ENCODE results near the gene LAMA1. TPM values are rescaled to one million over a fixed set of nuclear protein-coding genes. Genes with fewer than 3 reads are reported as not detected.

The LAMA1 gene
- total RNA-seq, 1 experiment from 2014 or later, result not detected

DNA sequence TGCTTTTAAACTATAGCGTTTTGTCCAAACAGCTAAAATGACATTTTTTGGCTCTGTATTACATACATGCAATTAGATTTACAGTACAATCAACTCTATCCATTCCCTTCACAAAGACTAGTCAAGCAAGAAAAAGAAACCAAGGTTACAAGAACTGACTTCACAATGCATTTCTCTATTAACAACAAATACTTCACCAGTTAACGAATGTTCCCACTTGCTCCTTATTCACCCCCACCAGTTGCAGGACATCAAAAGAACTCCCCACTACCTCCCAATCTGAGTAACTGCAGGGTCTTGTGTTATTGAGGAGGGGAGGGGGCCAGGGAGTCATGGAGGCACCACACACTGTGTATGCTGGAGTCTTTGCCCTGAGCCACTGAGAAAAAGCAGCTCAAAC, 34.9 kb downstream of the LAMA1 start:
- Histone ChIP-seq H4K20me1 (ENCODE audit: low read length) (no peaks in the 10 kb centered on the region), H3F3A (ENCODE audit: low read length, unreplicated experiment) (no peaks in the 10 kb centered on the region), H3K27ac (ENCODE audit: low read length) (no peak overlapping the region), H3K79me2 (ENCODE audit: low read length) (no peaks in the 10 kb centered on the region), H3K4me1 (ENCODE audit: insufficient read depth, low read length) (no peaks in the 10 kb centered on the region), H3K36me3 (ENCODE audit: low read depth, low read length) (no peaks in the 10 kb centered on the region), H2AFZ (ENCODE audit: low read length) (no peak overlapping the region), H3K9me2 (replicated peaks; ENCODE audit: low read length) (no peaks in the 10 kb centered on the region), H3K4me3 (ENCODE audit: low read length) (no peak overlapping the region), H3K27me3 (ENCODE audit: low read length) (peaks cover 75% of the 10 kb centered on the region), H3K9me3 (ENCODE audit: low read length) (no peaks in the 10 kb centered on the region; the same call in 1 of the 2 replicates), H3K4me2 (ENCODE audit: low read length) (no peak overlapping the region), H3K9ac (ENCODE audit: low read length) (no peak overlapping the region)
- TF ChIP-seq, protein P1, sequence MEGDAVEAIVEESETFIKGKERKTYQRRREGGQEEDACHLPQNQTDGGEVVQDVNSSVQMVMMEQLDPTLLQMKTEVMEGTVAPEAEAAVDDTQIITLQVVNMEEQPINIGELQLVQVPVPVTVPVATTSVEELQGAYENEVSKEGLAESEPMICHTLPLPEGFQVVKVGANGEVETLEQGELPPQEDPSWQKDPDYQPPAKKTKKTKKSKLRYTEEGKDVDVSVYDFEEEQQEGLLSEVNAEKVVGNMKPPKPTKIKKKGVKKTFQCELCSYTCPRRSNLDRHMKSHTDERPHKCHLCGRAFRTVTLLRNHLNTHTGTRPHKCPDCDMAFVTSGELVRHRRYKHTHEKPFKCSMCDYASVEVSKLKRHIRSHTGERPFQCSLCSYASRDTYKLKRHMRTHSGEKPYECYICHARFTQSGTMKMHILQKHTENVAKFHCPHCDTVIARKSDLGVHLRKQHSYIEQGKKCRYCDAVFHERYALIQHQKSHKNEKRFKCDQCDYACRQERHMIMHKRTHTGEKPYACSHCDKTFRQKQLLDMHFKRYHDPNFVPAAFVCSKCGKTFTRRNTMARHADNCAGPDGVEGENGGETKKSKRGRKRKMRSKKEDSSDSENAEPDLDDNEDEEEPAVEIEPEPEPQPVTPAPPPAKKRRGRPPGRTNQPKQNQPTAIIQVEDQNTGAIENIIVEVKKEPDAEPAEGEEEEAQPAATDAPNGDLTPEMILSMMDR (conservative IDR thresholded peaks at IDR 0.05; ENCODE audit: low read depth, low read length), result no peak
- TF ChIP-seq EZH2 (IDR thresholded peaks at IDR 0.05; ENCODE audit: low read length, unreplicated experiment) (no peak), EZH2phosphoT487 (IDR thresholded peaks at IDR 0.05; ENCODE audit: borderline replicate concordance, low read length) (no peak)
- intact Hi-C loops (cut with micrococcal nuclease), result no loop called here
- CTCF ChIA-PET, result no interaction called here
- BruUV-seq (replicated peaks), result no TSS peak
- POLR2A ChIA-PET (ENCODE audit: unreplicated experiment), result no interaction called here
- no peak for ATAC-seq
- DNase-seq, result no peak

DNA sequence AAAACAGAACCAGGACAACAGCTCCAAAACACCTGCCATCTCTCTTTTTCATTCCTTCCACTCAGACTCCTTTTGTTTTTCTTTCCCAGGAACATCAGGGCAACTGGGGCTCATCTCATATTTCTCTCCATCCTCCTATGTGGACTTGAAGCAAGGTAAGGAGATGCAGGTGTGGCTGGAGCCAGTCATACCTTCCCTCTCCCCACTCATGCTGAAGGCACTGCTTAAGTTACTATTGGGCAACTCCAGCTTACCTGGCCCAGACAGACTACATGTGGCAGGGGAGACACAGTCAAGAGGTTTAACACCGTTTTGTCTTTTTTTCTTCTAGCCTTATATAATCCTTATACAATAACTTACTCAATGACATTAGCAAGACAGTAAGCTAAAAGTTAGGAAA, 38.4 kb downstream of the LAMA1 start:
- Histone ChIP-seq H3K4me3 (ENCODE audit: low read length) (no peak overlapping the region), H4K20me1 (ENCODE audit: low read length) (no peaks in the 10 kb centered on the region), H3K4me1 (ENCODE audit: insufficient read depth, low read length) (no peaks in the 10 kb centered on the region), H3K4me2 (ENCODE audit: low read length) (no peak overlapping the region), H3K9me2 (replicated peaks; ENCODE audit: low read length) (no peaks in the 10 kb centered on the region), H3K27me3 (ENCODE audit: low read length) (peaks cover 67% of the 10 kb centered on the region), H3K36me3 (ENCODE audit: low read depth, low read length) (no peaks in the 10 kb centered on the region), H3F3A (ENCODE audit: low read length, unreplicated experiment) (no peaks in the 10 kb centered on the region), H2AFZ (ENCODE audit: low read length) (no peak overlapping the region), H3K79me2 (ENCODE audit: low read length) (no peaks in the 10 kb centered on the region), H3K27ac (ENCODE audit: low read length) (no peak overlapping the region), H3K9me3 (ENCODE audit: low read length) (no peaks in the 10 kb centered on the region; the same call in 1 of the 2 replicates), H3K9ac (ENCODE audit: low read length) (no peak overlapping the region)
- DNase-seq (no peak), ATAC-seq (no peak)
- no peak for TF ChIP-seq EZH2phosphoT487 (IDR thresholded peaks at IDR 0.05; ENCODE audit: borderline replicate concordance, low read length)
- no peak for TF ChIP-seq EZH2 (IDR thresholded peaks at IDR 0.05; ENCODE audit: low read length, unreplicated experiment)
- TF ChIP-seq, protein P1 (conservative IDR thresholded peaks at IDR 0.05; ENCODE audit: low read depth, low read length), result no peak
- ChIA-PET POLR2A (ENCODE audit: unreplicated experiment) (no interaction called here), CTCF (no interaction called here)
- intact Hi-C loops (cut with micrococcal nuclease), result no loop called here
- BruUV-seq (replicated peaks), result no TSS peak

DNA sequence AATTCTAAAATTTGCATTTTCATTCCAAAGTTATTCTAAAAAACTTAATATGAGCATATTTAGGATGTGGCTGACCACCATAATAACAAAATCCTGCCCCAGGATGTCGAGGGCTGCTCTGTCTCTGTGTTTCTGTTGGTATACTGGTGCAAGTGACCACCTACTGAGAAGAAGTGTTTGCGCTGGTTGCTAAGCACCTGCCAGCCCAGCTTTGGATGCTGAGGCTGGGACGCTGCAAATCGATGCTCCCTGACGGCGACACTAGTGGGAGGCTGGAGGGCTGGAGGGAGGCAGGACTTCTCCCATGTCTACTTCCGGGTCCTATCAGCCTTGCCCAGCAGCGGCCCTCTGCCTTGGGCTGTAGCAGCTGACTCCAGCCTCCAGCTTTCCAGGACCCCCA, 45.0 kb downstream of the LAMA1 start:
- Histone ChIP-seq H3K9me2 (replicated peaks; ENCODE audit: low read length) (no peaks in the 10 kb centered on the region), H4K20me1 (ENCODE audit: low read length) (no peaks in the 10 kb centered on the region), H3K27ac (ENCODE audit: low read length) (no peak overlapping the region), H3K9me3 (ENCODE audit: low read length) (no peaks in the 10 kb centered on the region), H3K27me3 (ENCODE audit: low read length) (peaks cover 86% of the 10 kb centered on the region), H3K36me3 (ENCODE audit: low read depth, low read length) (no peaks in the 10 kb centered on the region), H2AFZ (ENCODE audit: low read length) (no peak overlapping the region), H3K79me2 (ENCODE audit: low read length) (no peaks in the 10 kb centered on the region), H3K4me2 (ENCODE audit: low read length) (no peak overlapping the region), H3K4me3 (ENCODE audit: low read length) (no peak overlapping the region), H3K9ac (ENCODE audit: low read length) (no peak overlapping the region), H3K4me1 (ENCODE audit: insufficient read depth, low read length) (no peaks in the 10 kb centered on the region), H3F3A (ENCODE audit: low read length, unreplicated experiment) (no peaks in the 10 kb centered on the region)
- CTCF ChIA-PET, result no interaction called here
- no peak for DNase-seq
- TF ChIP-seq, protein P1 (conservative IDR thresholded peaks at IDR 0.05; ENCODE audit: low read depth, low read length), result no peak
- TF ChIP-seq EZH2 (IDR thresholded peaks at IDR 0.05; ENCODE audit: low read length, unreplicated experiment), result no peak
- TF ChIP-seq EZH2phosphoT487 (IDR thresholded peaks at IDR 0.05; ENCODE audit: borderline replicate concordance, low read length), result no peak
- POLR2A ChIA-PET (ENCODE audit: unreplicated experiment), result no interaction called here
- ATAC-seq, result no peak
- no TSS peak for BruUV-seq (replicated peaks)
- intact Hi-C loops (cut with micrococcal nuclease), result no loop called here
